Measurements from ENCODE around the gene SMIM35. TPM values are rescaled to one million over a fixed set of nuclear protein-coding genes. Genes with fewer than 3 reads are reported as not detected.

Gene SMIM35
- polyA plus RNA-seq, 1 donor = 0.46 TPM

GRCh38 chr11:118001494-118001971, 85.2 kb downstream of the SMIM35 start:
- Histone ChIP-seq H3K36me3 (ENCODE audit: control insufficient read depth, insufficient read depth, low read length) (no peaks in the 10 kb centered on the region), H3K27me3 (ENCODE audit: control insufficient read depth, insufficient read depth, low read length) (no peaks in the 10 kb centered on the region), H3K4me1 (ENCODE audit: control insufficient read depth, insufficient read depth, low read length) (peaks cover 12% of the 10 kb centered on the region), H3K4me3 (ENCODE audit: low read length) (no peak overlapping the region), H3K27ac (ENCODE audit: low read length) (no peak overlapping the region), H3K9me3 (ENCODE audit: control insufficient read depth, low read depth, low read length) (no peaks in the 10 kb centered on the region)
- 100% methylated on average over 1 of the region's 5 CpGs for WGBS (ENCODE audit: insufficient coverage, low lambda C conversion rate)
- DNase-seq = no peak

GRCh38 chr11:118000850-118001228, 85.9 kb downstream of the SMIM35 start:
- Histone ChIP-seq H3K27me3 (ENCODE audit: control insufficient read depth, insufficient read depth, low read length) (no peaks in the 10 kb centered on the region), H3K27ac (ENCODE audit: low read length) (no peak overlapping the region), H3K4me1 (ENCODE audit: control insufficient read depth, insufficient read depth, low read length) (peaks cover 12% of the 10 kb centered on the region)

GRCh38 chr11:118000067-118000849, 86.5 kb downstream of the SMIM35 start:
- peaks cover 12% of the 10 kb centered on the region for H3K4me1 ChIP-seq (ENCODE audit: control insufficient read depth, insufficient read depth, low read length)
- WGBS (ENCODE audit: insufficient coverage, low lambda C conversion rate) = no CpG with 5 or more reads among the region's 4 CpGs
- no peak overlapping the region for H3K4me3 ChIP-seq (ENCODE audit: low read length)
- DNase-seq = no peak
- no peaks in the 10 kb centered on the region for H3K27me3 ChIP-seq (ENCODE audit: control insufficient read depth, insufficient read depth, low read length)
- H3K9me3 ChIP-seq (ENCODE audit: control insufficient read depth, low read depth, low read length) = no peaks in the 10 kb centered on the region
- H3K36me3 ChIP-seq (ENCODE audit: control insufficient read depth, insufficient read depth, low read length) = no peaks in the 10 kb centered on the region
- H3K27ac ChIP-seq (ENCODE audit: low read length) = no peak overlapping the region

More at GRCh38 chr11:118000850-118001228, 85.9 kb downstream of the SMIM35 start:
- Histone ChIP-seq H3K9me3 (ENCODE audit: control insufficient read depth, low read depth, low read length) (no peaks in the 10 kb centered on the region), H3K4me3 (ENCODE audit: low read length) (no peak overlapping the region), H3K36me3 (ENCODE audit: control insufficient read depth, insufficient read depth, low read length) (no peaks in the 10 kb centered on the region)
- no peak for DNase-seq
- WGBS (ENCODE audit: insufficient coverage, low lambda C conversion rate) = no CpG with 5 or more reads among the region's 1 CpG

GRCh38 chr11:117999354-117999993, 87.3 kb downstream of the SMIM35 start:
- Histone ChIP-seq H3K36me3 (ENCODE audit: control insufficient read depth, insufficient read depth, low read length) (no peaks in the 10 kb centered on the region), H3K9me3 (ENCODE audit: control insufficient read depth, low read depth, low read length) (no peaks in the 10 kb centered on the region), H3K27me3 (ENCODE audit: control insufficient read depth, insufficient read depth, low read length) (no peaks in the 10 kb centered on the region), H3K4me3 (ENCODE audit: low read length) (no peak overlapping the region), H3K27ac (ENCODE audit: low read length) (no peak overlapping the region), H3K4me1 (ENCODE audit: control insufficient read depth, insufficient read depth, low read length) (peaks cover 12% of the 10 kb centered on the region)
- WGBS (ENCODE audit: insufficient coverage, low lambda C conversion rate) = no CpG with 5 or more reads among the region's 3 CpGs
- DNase-seq = no peak

GRCh38 chr11:117998664-117999353, 88.0 kb downstream of the SMIM35 start:
- Histone ChIP-seq H3K9me3 (ENCODE audit: control insufficient read depth, low read depth, low read length) (no peaks in the 10 kb centered on the region), H3K27ac (ENCODE audit: low read length) (no peak overlapping the region), H3K4me1 (ENCODE audit: control insufficient read depth, insufficient read depth, low read length) (peaks cover 17% of the 10 kb centered on the region), H3K36me3 (ENCODE audit: control insufficient read depth, insufficient read depth, low read length) (no peaks in the 10 kb centered on the region), H3K27me3 (ENCODE audit: control insufficient read depth, insufficient read depth, low read length) (no peaks in the 10 kb centered on the region), H3K4me3 (ENCODE audit: low read length) (no peak overlapping the region)
- DNase-seq = no peak
- no CpG with 5 or more reads among the region's 10 CpGs for WGBS (ENCODE audit: insufficient coverage, low lambda C conversion rate)

- Histone ChIP-seq H3K27me3 (ENCODE audit: control insufficient read depth, insufficient read depth, low read length) (no peaks in the 10 kb centered on the region), H3K4me3 (ENCODE audit: low read length) (no peak overlapping the region), H3K27ac (ENCODE audit: low read length) (no peak overlapping the region), H3K36me3 (ENCODE audit: control insufficient read depth, insufficient read depth, low read length) (no peaks in the 10 kb centered on the region), H3K9me3 (ENCODE audit: control insufficient read depth, low read depth, low read length) (no peaks in the 10 kb centered on the region), H3K4me1 (ENCODE audit: control insufficient read depth, insufficient read depth, low read length) (peaks cover 23% of the 10 kb centered on the region)
- 100% methylated on average over 1 of the region's 9 CpGs for WGBS (ENCODE audit: insufficient coverage, low lambda C conversion rate)
- no peak for DNase-seq
Observed at GRCh38 chr11:117997823-117998579, 88.8 kb downstream of the SMIM35 start.

GRCh38 chr11:117997406-117997805, 89.4 kb downstream of the SMIM35 start:
- WGBS (ENCODE audit: insufficient coverage, low lambda C conversion rate) = 100% methylated on average over 1 of the region's 2 CpGs
- H3K36me3 ChIP-seq (ENCODE audit: control insufficient read depth, insufficient read depth, low read length) = no peaks in the 10 kb centered on the region

GRCh38 chr11:117996058-117996457, 90.7 kb downstream of the SMIM35 start:
- H3K27ac ChIP-seq (ENCODE audit: low read length) = no peak overlapping the region
- WGBS (ENCODE audit: insufficient coverage, low lambda C conversion rate) = no CpG with 5 or more reads among the region's 4 CpGs
- H3K27me3 ChIP-seq (ENCODE audit: control insufficient read depth, insufficient read depth, low read length) = no peaks in the 10 kb centered on the region
- H3K9me3 ChIP-seq (ENCODE audit: control insufficient read depth, low read depth, low read length) = no peaks in the 10 kb centered on the region
- DNase-seq = no peak
- H3K36me3 ChIP-seq (ENCODE audit: control insufficient read depth, insufficient read depth, low read length) = no peaks in the 10 kb centered on the region
- H3K4me3 ChIP-seq (ENCODE audit: low read length) = no peak overlapping the region
- H3K4me1 ChIP-seq (ENCODE audit: control insufficient read depth, insufficient read depth, low read length) = peaks cover 26% of the 10 kb centered on the region

More at GRCh38 chr11:117997406-117997805, 89.4 kb downstream of the SMIM35 start:
- Histone ChIP-seq H3K27me3 (ENCODE audit: control insufficient read depth, insufficient read depth, low read length) (no peaks in the 10 kb centered on the region), H3K27ac (ENCODE audit: low read length) (no peak overlapping the region), H3K4me1 (ENCODE audit: control insufficient read depth, insufficient read depth, low read length) (peaks cover 21% of the 10 kb centered on the region), H3K9me3 (ENCODE audit: control insufficient read depth, low read depth, low read length) (no peaks in the 10 kb centered on the region), H3K4me3 (ENCODE audit: low read length) (no peak overlapping the region)
- no peak for DNase-seq

- DNase-seq = no peak
- Histone ChIP-seq H3K27me3 (ENCODE audit: control insufficient read depth, insufficient read depth, low read length) (no peaks in the 10 kb centered on the region), H3K4me1 (ENCODE audit: control insufficient read depth, insufficient read depth, low read length) (peaks cover 26% of the 10 kb centered on the region), H3K36me3 (ENCODE audit: control insufficient read depth, insufficient read depth, low read length) (no peaks in the 10 kb centered on the region), H3K9me3 (ENCODE audit: control insufficient read depth, low read depth, low read length) (no peaks in the 10 kb centered on the region), H3K4me3 (ENCODE audit: low read length) (no peak overlapping the region), H3K27ac (ENCODE audit: low read length) (no peak overlapping the region)
- WGBS (ENCODE audit: insufficient coverage, low lambda C conversion rate) = no CpG with 5 or more reads among the region's 11 CpGs
Observed at GRCh38 chr11:117995472-117995871, 91.3 kb downstream of the SMIM35 start.

Measured in large intestine (tissue), 3 donors.